ENCODE results near the gene RAB6C.
"Not testable (repeated sequence)": the region's sequence is repeated elsewhere in the genome, so short reads cannot be mapped to it uniquely, and the experiment has no call there.

Gene RAB6C

DNA sequence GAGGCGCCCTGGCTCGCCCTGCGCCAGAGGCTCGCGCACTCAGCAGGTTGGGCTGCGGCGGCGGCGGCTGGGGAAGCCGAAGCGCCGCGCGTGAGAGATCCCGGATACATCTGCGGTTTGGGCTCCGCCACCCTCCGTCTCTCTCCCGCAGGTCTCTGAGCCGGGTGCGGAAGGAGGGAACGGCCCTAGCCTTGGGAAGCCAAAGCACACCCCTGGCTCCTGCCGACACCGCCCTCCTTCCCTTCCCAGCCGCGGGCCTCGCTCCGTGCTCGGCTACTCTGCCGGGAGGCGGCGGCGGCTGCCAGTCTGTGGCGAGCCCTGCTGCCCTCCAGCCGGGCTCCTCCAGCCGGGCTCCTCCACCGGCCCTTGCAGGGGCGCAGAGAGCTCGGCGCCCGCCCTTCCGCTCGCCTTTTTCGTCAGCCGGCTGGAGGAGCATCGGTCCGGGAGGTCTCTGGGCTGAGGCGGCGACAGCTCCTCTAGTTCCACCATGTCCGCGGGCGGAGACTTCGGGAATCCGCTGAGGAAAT is at the start of gene RAB6C:
Gene RAB6C (plus strand): TSS at position 38 of the 527 bp plus-strand sequence. CDS start 450 bp downstream, at position 488.
- DNase-seq, result not testable (repeated sequence)

DNA sequence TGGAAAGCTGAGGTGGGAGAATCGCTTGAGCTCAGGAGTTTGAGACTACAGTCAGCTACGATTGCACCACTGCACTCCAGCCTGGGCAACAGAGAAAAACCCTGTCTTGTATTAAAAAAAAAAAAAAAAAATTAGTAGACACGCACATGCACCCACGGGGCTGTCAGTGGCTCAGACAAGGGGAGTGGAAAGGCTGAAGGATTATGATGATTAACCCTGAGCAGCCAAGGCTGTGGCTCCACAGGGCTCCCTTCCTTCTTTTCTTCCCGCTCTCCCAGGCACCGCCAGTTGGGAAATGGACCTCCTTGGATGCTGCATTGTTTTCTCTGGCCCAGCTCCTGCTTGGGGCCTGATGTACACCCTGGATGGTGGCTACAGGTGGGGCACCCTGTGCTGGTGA is 49.0 kb upstream of the RAB6C start:
- no peak for DNase-seq

DNA sequence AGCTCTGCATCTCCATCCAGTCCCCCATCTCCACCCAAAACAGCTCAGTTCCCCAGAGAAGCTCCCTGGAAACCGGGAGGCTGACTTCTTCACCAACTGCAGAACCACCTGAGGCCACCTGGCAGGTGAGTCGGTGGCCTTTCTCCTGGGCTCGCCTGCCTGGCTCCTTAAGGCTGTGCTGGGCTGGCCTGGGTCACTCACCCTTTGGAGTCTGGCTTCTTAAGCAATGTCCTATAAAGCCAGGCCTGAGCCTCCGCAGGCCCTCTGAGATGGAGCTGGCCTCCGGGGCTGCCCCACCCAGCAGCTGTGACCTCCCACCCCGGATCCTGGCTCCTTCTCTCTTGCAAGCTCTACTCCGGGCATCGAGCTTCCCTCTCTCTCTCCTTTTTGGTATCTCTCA is 46.1 kb upstream of the RAB6C start:
- DNase-seq, result not testable (repeated sequence)

DNA sequence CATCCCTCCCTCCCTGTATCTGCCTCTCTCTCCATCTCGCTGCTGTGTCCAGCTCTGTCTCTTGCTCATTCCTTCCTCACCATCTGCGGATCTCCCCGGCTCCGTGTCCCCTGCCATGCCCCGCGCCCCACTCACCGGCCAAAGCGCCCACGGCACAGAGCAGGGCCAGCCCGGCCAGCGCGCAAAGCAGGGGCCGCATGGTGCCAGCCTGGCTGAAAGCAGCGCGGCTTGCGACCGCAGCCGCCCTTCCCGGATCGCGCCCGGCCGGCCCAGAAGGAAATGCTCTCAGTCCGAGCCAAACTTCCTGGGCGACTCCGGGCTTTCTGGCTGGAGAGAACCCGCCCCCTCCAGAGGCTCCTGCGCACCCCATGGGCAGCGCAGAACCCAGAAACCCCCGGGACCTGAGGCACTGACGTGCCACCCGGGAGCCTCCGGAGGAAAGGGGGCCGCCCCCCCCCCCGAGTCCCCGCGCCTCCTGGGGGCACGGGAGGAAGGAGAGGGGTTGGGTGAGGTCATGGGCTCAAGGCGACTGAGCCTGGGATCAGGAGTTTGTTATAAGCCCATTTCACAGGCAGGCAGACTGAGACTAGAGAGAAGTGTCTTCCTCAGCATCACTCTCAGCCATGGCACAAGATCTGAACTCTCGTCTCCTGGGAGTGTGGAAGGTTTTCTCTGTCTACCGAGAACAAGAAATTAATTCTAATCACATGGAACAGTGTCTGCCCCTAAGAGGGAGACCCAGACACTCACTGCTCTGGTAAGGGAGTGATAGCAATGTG is 45.2 kb upstream of the RAB6C start:
- no peak for DNase-seq

- no peak for DNase-seq
These were observed 44.3 kb upstream of the RAB6C start for GRCh38 chr2:129935118-129935517.

GRCh38 chr2:129936334-129936934 is 43.0 kb upstream of the RAB6C start:
- no peak for DNase-seq

DNA sequence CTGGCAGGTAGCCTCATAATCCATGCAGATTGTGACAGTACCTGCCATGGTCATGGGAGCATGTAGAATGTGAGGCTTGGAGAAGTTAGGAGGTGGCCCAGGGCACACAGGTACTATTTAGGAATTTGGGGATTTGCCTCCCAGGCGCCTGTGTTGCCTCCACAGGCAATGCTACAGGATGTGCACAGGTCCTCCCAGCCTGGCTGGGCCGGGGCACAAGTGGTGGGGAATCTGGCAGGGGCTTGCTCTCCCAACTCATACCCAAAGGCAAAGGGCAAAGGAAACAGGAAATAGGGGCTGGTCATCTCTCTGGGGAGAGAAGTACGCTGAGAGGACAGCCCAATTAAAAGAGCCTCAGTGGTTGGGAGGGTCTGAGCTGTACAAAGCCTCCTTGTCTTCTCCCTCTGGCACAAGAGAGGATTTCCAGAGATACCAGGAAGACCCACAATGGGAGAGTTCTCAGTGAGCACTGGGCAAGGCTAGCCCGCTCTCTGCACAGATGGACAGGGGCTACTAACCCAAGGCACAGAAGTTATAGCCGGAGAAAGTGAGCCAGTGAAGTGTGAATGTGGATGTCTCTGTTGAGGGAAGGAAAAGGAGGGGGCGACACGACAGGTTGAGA is 40.5 kb upstream of the RAB6C start:
- not testable (repeated sequence) for DNase-seq

DNA sequence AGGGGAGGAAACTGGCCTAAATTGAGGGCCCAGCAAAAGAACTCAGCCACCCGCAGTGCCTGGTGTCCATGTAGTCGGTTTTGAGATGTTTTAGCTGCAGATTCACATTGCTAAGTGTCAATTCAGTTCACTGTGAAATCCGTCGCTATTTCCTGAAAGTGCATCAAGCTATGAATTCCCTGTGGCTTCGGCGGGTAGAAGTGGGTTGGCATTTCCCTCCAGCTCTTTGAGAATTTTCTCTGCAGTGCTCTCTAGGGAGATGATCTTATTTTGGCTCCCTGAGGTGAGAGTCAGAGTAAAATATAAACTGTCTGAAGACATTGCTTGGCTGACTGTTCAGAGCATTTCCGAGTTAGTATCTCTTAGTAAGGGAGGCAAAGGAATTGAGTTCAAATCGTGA is 36.0 kb upstream of the RAB6C start:
- DNase-seq, result not testable (repeated sequence)

DNA sequence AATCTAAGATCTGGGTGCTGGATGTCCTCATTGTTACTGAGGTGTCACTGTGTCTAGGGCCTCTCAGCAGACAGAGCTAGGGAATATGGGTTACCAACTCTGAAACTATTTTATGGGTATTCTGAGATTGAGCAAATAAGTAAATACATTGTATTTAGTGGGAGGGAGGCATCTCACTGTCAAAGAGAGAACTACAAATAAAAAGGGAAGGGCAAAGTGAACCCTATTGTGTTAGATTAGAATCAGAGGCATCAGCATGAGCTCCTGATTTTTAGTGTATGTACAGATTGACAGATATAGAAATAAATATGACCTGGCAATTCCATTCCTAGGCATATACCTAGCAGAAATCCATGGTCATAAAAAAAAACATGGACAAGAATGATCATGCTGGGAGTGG is 33.9 kb upstream of the RAB6C start:
- no peak for DNase-seq

GRCh38 chr2:129947712-129948111 is 31.8 kb upstream of the RAB6C start:
- DNase-seq, result not testable (repeated sequence)

GRCh38 chr2:129956171-129956570 is 23.3 kb upstream of the RAB6C start:
- DNase-seq, result not testable (repeated sequence)

DNA sequence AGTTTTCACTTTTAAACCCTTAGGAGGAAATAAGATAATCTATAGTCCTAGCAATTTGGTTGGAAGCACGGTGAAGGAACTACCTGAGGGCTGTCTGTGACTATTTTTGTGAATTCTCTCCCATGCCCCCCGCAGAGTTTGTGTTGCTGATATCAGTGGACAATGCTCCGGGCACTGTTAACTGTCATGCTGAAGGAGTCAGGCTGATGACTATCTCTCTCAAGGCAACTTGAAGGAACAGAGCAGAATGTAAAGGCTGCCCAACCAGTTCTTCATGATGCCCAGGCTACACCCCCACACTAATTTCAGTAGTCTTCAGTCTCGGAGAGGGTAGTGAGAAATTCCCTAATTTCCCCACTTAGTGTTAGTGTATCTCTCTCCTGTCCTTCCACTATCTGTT is 21.6 kb upstream of the RAB6C start:
- DNase-seq, result no peak

DNA sequence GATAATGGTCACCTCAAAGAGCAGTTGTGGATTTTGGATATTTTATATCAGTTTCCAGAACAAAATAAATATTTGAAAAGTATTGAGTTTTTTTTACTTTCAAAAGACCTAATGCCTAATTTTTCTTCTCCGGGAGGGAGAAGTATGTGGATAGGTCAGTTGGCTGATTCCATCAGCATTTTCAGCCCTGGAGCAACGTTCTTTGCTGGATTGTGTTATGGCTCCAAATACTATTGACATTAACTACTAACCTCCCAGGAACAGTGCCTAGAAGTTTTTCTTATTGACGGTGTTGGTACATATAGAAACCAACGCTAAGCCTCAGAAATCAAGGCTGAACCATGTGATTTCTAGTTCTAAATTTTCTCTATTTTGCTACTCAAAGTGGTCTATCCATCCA is 20.7 kb upstream of the RAB6C start:
- not testable (repeated sequence) for DNase-seq

- not testable (repeated sequence) for DNase-seq
These were observed 10.9 kb upstream of the RAB6C start for GRCh38 chr2:129968605-129969004.

- no peak for DNase-seq
These were observed 4.3 kb upstream of the RAB6C start for GRCh38 chr2:129975016-129975774.

- not testable (repeated sequence) for DNase-seq
These were observed 2.5 kb upstream of the RAB6C start for GRCh38 chr2:129976969-129977368.

DNA sequence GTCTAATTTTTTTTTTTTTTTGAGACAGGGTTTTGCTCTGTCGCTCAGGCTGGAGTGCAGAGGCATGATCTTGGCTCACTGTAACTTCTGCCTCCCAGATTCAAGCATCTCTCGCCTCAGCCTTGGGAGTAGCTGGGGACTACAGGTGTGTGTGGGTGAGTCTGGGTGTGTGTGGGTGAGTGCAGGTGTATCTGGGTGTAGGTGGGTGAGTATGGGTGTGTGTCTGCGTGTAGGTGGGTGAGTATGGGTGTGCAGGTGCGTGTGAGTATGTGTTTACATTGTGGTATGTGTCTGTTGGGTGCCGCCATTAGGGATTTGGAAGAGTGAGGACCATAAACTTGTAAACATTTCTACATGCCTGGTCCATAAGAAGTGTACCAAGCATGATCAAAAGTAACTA is 1.5 kb upstream of the RAB6C start:
- DNase-seq, result no peak

DNA sequence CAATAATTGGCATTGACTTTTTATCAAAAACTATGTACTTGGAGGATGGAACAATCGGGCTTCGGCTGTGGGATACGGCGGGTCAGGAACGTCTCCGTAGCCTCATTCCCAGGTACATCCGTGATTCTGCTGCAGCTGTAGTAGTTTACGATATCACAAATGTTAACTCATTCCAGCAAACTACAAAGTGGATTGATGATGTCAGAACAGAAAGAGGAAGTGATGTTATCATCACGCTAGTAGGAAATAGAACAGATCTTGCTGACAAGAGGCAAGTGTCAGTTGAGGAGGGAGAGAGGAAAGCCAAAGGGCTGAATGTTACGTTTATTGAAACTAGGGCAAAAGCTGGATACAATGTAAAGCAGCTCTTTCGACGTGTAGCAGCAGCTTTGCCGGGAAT is 780 bp downstream of the RAB6C start:
- DNase-seq, result not testable (repeated sequence)

- DNase-seq, result not testable (repeated sequence)
These were observed 2.2 kb downstream of the RAB6C start for GRCh38 chr2:129981689-129982088.

DNA sequence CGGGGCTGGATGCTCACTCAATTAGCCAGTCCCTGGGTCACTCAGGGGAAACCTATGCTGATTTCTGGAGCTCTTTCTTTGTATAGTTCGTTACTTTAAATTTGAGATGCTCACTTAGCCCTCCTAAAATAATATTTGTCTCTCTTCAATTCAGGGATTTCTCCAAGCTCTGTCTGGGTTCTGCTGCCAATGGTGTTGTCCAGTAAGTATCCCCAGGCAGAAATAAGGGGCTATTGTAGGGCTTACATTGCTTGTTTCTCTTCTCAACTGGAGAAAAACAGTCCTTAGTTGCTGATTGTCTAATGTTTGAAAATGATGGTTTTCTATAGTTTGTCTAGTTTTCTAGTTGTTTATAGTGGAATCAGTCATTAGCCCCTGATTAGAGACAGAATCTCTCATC is 5.0 kb downstream of the RAB6C start:
- no peak for DNase-seq

DNA sequence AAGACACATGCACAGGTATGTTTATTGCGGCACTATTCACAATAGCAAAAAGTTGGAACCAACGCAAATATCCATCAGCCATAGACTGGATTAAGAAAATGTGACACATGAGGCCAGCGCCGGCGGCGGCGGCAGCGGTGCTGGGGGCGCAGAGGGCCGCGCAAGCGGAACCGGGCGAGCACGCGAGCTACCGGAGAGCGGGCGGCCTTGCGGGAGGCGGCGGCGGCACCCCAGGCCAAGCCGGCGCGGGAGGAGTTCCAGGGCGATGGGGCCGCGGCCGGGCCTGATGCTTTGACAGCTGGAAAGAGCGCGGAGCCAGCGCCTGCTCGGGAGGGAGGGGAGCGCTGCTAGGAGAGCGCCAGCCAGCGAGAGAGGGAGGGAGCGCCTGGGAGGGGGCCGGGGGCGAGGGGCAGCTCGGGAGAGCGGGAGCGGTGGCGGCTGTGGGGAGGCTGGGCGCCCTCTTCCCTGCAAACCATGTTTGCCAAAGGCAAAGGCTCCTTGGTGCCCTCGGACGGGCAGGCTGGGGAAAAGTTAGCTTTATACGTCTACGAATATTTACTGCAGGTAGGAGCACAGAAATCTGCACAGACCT is 13.0 kb downstream of the RAB6C start:
- not testable (repeated sequence) for DNase-seq

DNA sequence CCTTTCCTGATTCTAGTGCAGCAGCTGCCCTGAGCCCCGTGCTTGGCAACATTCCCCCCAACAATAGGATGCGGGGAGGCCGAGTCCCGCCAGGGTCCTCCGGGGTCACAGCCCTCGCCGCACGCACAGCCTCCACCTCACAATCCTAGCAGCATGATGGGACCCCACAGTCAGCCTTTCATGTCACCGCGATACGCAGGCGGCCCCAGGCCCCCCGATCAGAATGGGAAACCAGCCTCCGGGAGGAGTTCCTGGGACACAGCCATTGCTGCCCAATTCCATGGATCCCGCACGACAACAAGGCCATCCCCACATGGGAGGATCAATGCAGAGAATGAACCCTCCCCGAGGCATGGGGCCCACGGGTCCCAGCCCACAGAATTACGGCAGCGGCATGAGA is 13.7 kb downstream of the RAB6C start:
- not testable (repeated sequence) for DNase-seq

Data from activated CD4-positive, alpha-beta T cell treated with anti-CD3 and anti-CD28 coated beads for 1 hour (primary cell).